ENCODE data around the gene GATAD2B.

The GATAD2B gene

DNA sequence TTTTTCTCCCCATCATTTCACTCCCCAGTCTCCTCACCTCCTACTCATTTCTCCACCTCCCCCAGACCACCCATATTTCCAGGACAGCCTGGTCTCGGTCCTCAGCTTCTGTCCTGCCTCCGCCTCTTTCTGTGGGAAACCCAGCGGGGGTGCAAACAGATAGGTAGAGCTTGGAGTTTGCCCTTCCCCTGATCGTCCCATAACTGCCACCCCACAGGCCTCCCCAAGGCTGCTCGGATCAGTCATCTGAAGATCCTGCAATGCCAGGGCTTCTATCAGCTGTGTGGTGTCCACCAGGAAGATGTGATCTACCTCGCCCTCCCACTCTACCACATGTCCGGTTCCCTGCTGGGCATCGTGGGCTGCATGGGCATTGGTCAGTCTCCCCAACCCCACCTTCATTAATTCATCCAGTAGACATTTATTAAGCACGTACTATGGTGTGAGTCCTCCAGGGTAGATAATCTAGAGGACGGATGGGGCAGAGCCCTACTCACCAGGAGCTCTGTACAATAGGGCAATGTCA lies 145.9 kb downstream of the GATAD2B start:
- H3K9ac ChIP-seq (ENCODE audit: low read depth, low read length) = no peak overlapping the region
- peaks cover 6% of the 10 kb centered on the region for H3K4me1 ChIP-seq (ENCODE audit: insufficient read depth, low read length)
- no peaks in the 10 kb centered on the region for H3K36me3 ChIP-seq (ENCODE audit: insufficient read depth, low read length)
- H3K9me3 ChIP-seq (ENCODE audit: control insufficient read depth, insufficient read depth, low read length) = no peaks in the 10 kb centered on the region

DNA sequence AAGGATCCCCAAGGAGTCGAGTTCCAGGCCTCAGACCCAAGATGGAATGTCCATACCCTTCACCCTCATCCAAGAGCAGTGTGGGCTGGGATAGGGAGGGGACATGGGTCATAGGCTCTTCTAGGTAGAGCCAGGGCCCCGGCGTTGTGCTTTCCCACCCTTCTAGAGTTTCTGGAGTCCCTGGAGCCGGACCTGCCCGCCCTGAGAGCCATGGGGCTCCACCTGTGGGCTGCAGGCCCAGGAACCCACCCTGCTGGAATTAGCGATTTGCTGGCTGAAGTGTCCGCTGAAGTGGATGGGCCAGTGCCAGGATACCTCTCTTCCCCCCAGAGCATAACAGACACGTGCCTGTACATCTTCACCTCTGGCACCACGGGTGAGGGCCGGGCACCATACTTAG lies 146.4 kb downstream of the GATAD2B start:
- Histone ChIP-seq H3K9me3 (ENCODE audit: control insufficient read depth, insufficient read depth, low read length) (no peaks in the 10 kb centered on the region), H3K9ac (ENCODE audit: low read depth, low read length) (peak overlapping the region; percentile 96; the same call in 1 of the 2 replicates), H3K4me1 (ENCODE audit: insufficient read depth, low read length) (peaks cover 6% of the 10 kb centered on the region), H3K36me3 (ENCODE audit: insufficient read depth, low read length) (no peaks in the 10 kb centered on the region)

DNA sequence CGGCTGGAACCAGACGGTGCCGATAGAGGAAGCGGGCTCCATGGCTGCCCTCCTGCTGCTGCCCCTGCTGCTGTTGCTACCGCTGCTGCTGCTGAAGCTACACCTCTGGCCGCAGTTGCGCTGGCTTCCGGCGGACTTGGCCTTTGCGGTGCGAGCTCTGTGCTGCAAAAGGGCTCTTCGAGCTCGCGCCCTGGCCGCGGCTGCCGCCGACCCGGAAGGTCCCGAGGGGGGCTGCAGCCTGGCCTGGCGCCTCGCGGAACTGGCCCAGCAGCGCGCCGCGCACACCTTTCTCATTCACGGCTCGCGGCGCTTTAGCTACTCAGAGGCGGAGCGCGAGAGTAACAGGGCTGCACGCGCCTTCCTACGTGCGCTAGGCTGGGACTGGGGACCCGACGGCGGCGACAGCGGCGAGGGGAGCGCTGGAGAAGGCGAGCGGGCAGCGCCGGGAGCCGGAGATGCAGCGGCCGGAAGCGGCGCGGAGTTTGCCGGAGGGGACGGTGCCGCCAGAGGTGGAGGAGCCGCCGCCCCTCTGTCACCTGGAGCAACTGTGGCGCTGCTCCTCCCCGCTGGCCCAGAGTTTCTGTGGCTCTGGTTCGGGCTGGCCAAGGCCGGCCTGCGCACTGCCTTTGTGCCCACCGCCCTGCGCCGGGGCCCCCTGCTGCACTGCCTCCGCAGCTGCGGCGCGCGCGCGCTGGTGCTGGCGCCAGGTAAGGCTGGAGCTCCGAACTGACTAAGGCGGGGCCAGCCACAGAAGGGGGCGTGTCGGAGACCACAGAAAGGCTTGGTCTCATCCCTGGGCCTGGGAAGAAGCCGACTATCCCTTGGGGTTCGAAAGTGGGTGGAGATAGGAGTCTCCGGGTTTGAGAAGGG lies 147.1 kb downstream of the GATAD2B start:
- peaks cover 6% of the 10 kb centered on the region for H3K4me1 ChIP-seq (ENCODE audit: insufficient read depth, low read length)
- H3K9ac ChIP-seq (ENCODE audit: low read depth, low read length) = peak overlapping the region; percentile 96
- H3K36me3 ChIP-seq (ENCODE audit: insufficient read depth, low read length) = no peaks in the 10 kb centered on the region
- H3K9me3 ChIP-seq (ENCODE audit: control insufficient read depth, insufficient read depth, low read length) = no peaks in the 10 kb centered on the region

DNA sequence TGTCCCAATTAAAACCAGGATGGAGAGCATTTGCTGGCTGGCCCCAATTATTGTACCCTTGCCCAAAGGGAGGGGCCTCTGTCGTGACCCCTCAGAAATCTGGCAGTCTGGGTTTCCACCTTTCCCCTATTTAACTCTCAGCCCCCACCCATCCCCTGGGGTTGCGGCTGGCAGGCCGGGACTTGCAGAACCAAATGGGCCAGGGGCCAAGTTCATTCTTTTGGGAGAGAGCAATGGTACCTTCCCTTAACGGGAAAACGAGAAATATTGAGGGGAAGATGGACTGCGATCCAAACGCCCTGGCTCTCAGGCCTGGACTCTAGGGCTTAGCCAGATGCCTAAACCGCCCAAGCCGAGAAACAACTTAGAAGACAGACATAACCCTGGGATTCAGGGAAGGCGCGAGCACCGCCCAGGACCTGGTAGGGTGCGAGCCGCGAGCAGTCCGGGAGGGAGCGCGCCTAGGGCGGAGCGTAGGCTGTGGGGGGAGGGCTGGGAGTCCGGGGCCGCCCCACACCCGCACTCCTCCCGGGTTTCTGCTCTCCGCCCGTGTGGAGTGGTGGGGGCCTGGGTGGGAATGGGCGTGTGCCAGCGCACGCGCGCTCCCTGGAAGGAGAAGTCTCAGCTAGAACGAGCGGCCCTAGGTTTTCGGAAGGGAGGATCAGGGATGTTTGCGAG lies 147.9 kb downstream of the GATAD2B start, which contains the start of gene SLC27A3:
Gene SLC27A3 (plus strand): TSS at position 628 of the 678 bp plus-strand sequence. CDS start 91 bp downstream, outside the sequence.
- Histone ChIP-seq H3K36me3 (ENCODE audit: insufficient read depth, low read length) (no peaks in the 10 kb centered on the region; the same call in 1 of the 2 replicates), H3K9ac (ENCODE audit: low read depth, low read length) (peak within 1 kb of the TSS; percentile 96), H3K4me1 (ENCODE audit: insufficient read depth, low read length) (peaks cover 12% of the 10 kb centered on the region), H3K9me3 (ENCODE audit: control insufficient read depth, insufficient read depth, low read length) (no peaks in the 10 kb centered on the region)

DNA sequence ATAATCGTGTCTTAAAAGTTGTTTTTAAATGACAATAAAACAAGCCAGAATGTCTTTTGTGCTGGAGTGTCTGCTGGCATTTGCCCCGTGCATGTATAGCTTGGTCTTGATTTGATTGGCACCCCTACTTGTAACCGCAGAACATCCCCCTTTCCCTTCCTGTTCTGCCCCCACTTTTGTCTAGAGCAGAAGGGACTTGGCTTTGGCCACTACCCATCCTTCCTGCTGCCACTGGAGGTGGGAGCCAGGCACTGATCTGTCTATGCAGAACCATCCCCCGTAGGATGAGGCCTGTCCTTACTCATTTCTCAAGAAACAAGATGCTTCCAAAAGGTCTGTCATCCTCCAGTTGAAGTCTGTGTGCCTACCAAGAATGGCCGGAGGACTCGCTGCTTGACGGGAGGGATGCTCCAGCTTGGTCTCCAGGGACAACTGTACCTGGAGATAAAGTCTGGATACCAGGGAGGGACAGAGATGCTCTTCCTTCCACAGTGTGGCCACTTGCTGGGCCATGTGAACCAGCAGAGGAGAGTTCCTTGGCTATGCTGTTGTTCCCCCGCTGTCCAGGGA lies 148.7 kb downstream of the GATAD2B start:
- no peaks in the 10 kb centered on the region for H3K9me3 ChIP-seq (ENCODE audit: control insufficient read depth, insufficient read depth, low read length)
- peaks cover 12% of the 10 kb centered on the region for H3K4me1 ChIP-seq (ENCODE audit: insufficient read depth, low read length)
- no peak overlapping the region for H3K9ac ChIP-seq (ENCODE audit: low read depth, low read length)
- no peaks in the 10 kb centered on the region; the same call in none of the 2 replicates for H3K36me3 ChIP-seq (ENCODE audit: insufficient read depth, low read length)

DNA sequence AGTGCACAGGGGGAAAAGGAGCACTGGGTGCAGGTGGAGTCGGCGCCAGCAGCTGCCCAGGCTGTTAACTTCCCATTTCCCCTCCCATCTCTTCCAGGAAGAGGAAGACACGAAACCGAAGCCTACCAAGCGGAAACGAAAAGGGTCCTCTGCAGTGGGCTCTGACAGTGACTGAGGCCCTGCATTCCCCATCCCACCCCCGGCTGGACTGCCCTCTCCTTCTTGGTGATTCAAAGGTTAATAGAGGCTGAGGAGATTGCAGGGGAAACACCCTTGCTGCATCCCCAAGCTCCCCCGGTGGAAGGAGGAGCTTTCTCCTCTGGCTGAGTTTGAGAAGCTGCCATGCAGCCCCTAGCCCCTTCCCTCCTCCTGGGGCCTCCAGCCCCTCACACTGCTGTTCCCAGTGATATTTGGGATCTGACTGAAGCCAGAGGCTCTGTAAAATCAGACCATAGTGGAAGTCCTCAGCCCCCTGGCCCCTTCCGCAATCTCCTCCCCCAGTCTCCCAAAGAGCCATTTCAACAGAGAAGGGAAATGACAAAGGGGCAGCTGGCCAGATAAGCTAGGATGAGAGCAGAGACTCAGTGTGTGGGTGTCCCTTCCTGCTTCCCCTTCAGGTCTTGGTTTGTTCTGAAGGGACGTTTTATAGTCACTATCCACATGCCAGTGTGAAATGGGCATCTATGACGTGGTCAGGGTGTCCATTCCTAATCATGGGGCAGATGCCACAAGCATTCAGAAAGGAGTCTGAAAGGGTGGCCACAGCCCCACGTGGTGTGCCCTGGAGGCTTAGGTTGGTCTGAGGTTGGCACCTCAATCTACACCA lies 149.5 kb downstream of the GATAD2B start:
- peaks cover 3% of the 10 kb centered on the region for H3K36me3 ChIP-seq (ENCODE audit: insufficient read depth, low read length)
- peaks cover 12% of the 10 kb centered on the region for H3K4me1 ChIP-seq (ENCODE audit: insufficient read depth, low read length)
- H3K9me3 ChIP-seq (ENCODE audit: control insufficient read depth, insufficient read depth, low read length) = no peaks in the 10 kb centered on the region
- no peak overlapping the region for H3K9ac ChIP-seq (ENCODE audit: low read depth, low read length)

DNA sequence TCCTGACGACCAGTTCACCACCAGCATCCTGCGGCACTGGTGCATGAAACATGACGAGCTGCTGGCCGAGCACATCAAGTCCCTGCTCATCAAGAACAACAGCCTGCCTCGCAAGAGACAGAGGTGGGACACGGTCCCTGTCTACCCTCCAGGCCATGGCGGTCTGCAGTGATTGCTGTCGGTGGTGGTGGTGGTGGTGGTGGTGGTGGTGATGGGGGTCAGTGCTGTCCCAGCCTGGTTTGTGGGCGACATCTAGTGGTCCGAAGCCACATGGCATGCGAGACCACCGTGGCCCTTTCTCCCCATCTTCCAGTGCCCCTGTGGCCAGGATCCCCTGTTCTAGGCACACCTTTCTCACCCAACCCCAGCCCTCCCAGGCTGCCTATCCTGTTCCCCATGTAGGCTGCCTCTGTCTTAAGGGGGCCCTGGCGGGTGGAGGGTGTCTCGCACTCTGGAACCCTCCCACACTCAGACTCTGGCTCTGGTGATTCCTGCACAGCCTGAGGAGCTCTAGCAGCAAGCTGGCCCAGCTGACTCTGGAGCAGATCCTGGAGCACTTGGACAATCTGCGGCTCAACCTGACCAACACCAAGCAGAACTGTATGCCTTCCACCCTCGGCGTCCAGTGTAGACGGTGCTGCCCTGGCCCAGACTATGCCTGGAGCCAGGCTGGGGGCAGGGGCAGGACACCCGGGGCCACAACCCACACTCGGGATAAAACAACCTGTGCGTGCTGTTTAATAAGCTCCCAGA lies 150.8 kb downstream of the GATAD2B start:
- Histone ChIP-seq H3K4me1 (ENCODE audit: insufficient read depth, low read length) (peaks cover 12% of the 10 kb centered on the region), H3K9ac (ENCODE audit: low read depth, low read length) (no peak overlapping the region), H3K36me3 (ENCODE audit: insufficient read depth, low read length) (peaks cover 13% of the 10 kb centered on the region), H3K9me3 (ENCODE audit: control insufficient read depth, insufficient read depth, low read length) (no peaks in the 10 kb centered on the region)

DNA sequence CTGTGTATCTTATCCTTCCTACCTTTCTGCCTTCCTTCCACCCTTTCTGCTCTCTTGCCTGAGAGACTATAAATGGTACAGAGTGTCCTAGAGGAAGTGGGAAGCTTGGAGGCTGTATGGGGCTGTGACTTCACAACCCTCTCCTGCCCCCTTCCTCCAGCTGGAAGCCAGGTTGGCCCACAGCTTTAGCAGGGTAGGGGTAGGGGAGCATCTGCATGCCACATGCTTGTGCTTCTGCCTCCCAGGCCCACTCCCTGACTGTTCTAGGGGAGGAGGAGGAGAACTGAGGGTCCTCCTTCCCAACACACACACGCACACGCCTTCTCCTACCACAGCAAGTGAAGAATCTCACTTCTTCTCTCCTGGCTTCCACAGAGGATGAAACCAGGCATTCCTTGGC lies 151.5 kb downstream of the GATAD2B start:
- no peak overlapping the region for H3K9ac ChIP-seq (ENCODE audit: low read depth, low read length)
- H3K36me3 ChIP-seq (ENCODE audit: insufficient read depth, low read length) = peaks cover 13% of the 10 kb centered on the region

DNA sequence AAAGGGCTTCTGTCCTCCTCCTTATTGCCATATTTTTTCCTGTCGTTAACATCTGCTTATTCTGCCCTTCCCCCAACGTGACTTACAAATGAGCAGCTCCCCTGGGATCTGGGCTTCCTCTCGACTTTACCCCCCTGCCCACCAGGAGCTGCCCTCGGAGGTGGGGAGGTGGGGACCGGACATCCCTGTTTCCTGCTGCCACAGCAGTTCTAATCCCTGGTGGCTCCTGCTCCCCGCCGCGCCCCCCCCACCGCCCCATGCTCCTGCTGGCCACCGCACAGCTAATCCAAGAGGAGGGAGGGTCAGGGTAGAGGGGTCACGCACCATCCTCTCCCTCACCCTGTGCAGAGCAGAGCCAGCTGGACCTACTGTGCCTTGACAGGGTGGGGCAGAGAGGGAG lies 152.0 kb downstream of the GATAD2B start:
- H3K36me3 ChIP-seq (ENCODE audit: insufficient read depth, low read length) = peaks cover 13% of the 10 kb centered on the region
- no peaks in the 10 kb centered on the region for H3K9me3 ChIP-seq (ENCODE audit: control insufficient read depth, insufficient read depth, low read length)
- H3K4me1 ChIP-seq (ENCODE audit: insufficient read depth, low read length) = peaks cover 12% of the 10 kb centered on the region
- H3K9ac ChIP-seq (ENCODE audit: low read depth, low read length) = no peak overlapping the region

More for the DNA sequence above, 151.5 kb downstream of the GATAD2B start:
- Histone ChIP-seq H3K4me1 (ENCODE audit: insufficient read depth, low read length) (peaks cover 12% of the 10 kb centered on the region), H3K9me3 (ENCODE audit: control insufficient read depth, insufficient read depth, low read length) (no peaks in the 10 kb centered on the region)

DNA sequence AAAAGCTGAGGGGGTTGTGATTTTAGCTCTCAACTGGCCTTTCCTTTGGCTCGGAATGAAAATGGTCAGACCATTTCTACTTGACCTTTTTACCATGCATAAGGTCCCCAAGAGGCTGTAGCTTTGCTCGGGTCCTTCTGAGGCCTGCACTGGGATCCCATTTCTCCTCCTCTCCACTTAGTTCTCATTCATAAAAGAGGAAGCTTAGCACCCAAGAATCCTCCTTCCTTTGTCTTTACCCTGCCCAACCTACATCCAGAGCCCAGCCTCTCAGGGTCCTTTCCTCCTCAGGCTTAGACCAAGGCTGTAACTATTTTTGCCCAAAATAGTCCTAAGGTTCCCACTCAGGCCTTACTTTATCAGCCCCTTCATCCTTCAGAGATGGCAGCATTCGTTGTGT lies 153.6 kb downstream of the GATAD2B start:
- Histone ChIP-seq H3K9me3 (ENCODE audit: control insufficient read depth, insufficient read depth, low read length) (no peaks in the 10 kb centered on the region), H3K9ac (ENCODE audit: low read depth, low read length) (no peak overlapping the region), H3K36me3 (ENCODE audit: insufficient read depth, low read length) (peaks cover 20% of the 10 kb centered on the region), H3K4me1 (ENCODE audit: insufficient read depth, low read length) (peaks cover 7% of the 10 kb centered on the region; the same call in 1 of the 2 replicates)

DNA sequence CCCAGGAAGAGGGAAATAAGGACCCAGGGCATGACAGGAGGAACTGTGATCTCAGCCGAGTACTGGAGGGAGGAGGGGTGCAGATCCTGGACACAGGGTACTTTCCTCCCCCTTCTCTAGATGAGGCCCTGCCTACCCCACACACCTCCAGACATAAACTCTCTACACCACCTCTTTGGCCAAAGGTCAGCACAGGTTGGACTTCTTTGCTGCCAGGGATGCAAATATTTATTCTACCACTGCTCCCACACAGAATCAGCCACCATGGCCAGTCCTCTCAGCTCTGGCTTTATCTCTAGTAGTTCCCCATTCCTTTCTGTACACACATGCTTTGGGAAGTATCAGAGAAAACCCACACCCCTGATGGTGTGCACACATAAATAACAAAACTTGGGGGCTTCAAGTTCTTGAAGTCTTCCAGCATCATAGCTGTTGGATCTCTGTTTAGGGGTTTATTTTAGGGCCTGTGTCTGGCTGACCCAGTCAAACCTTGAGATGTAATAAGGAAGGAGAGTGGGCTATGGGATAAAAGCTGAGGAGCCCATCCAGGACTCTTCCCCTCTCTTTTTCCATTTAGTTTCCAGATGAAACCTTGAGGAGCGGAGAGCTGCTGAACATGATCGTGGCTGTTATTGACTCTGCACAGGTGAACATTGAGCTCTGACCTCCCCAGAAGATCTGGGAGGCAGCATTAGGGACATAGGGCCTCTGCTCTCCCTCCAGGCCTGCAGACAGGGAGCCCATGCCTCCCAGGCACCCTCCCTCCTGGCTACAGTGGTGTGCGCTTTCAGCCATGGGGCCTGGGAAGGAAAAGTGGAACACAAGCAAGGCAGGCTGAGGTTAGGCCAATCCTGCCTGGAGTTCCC lies 154.2 kb downstream of the GATAD2B start:
- Histone ChIP-seq H3K4me1 (ENCODE audit: insufficient read depth, low read length) (0 out of 2 replicates have a peak, but pooled peaks cover 6% of the 10 kb centered on the region), H3K36me3 (ENCODE audit: insufficient read depth, low read length) (peaks cover 22% of the 10 kb centered on the region), H3K9ac (ENCODE audit: low read depth, low read length) (no peak overlapping the region), H3K9me3 (ENCODE audit: control insufficient read depth, insufficient read depth, low read length) (no peaks in the 10 kb centered on the region)

DNA sequence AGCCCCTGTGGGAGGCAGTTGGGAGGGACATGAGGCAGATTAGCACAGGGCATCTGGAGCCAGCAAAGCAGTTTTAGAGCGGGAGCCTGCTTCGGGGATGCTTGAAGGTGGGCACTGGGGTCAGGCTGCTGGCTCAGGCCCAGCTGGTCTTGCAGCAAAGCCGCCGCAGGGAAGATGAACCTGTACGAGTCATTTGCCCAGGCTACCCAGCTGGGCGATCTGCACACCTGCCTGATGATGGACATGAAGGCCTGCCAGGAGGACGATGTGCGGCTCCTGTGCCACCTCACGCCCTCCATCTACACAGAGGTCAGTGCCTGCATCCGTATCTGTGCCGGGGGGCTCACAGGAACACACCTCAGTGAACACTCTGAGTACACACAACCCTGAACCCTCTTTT lies 155.3 kb downstream of the GATAD2B start:
- Histone ChIP-seq H3K9ac (ENCODE audit: low read depth, low read length) (no peak overlapping the region), H3K9me3 (ENCODE audit: control insufficient read depth, insufficient read depth, low read length) (no peaks in the 10 kb centered on the region), H3K36me3 (ENCODE audit: insufficient read depth, low read length) (peaks cover 22% of the 10 kb centered on the region), H3K4me1 (ENCODE audit: insufficient read depth, low read length) (0 out of 2 replicates have a peak, but pooled peaks cover 6% of the 10 kb centered on the region)
